SK-N-SH treated with all-trans-retinoic acid at 6 μM for 48 hours (cell line): ENCODE data around the gene SLTM.

ENCODE experiments used
- ESRRG ChIP-seq: fragments of 250-450 bp; sonication (Bioruptor Pico); IDR thresholded peaks from 2 replicates; pipeline ENCODE4 v1.6.1; 2021; ENCODE audit warnings: mild to moderate bottlenecking
- ISL1 ChIP-seq: fragments of 250-450 bp; sonication (Bioruptor Pico); IDR thresholded peaks from 2 replicates; pipeline ENCODE4 v2.1.2; 2022; ENCODE audit warnings: mild to moderate bottlenecking, moderate library complexity
- RARB ChIP-seq: fragments of 250-450 bp; sonication (Bioruptor Pico); IDR thresholded peaks from 2 replicates; pipeline ENCODE4 v1.8.0; 2021; ENCODE audit warnings: mild to moderate bottlenecking, moderate library complexity
- TOX ChIP-seq: fragments of 250-450 bp; sonication (Bioruptor Pico); IDR thresholded peaks from 2 replicates; pipeline ENCODE4 v1.8.0; 2021; ENCODE audit warnings: mild to moderate bottlenecking, moderate library complexity, borderline replicate concordance
- ZC3H10 ChIP-seq: fragments of 250-450 bp; sonication (Bioruptor Pico); IDR thresholded peaks from 2 replicates; pipeline ENCODE4 v1.5.1; 2021; ENCODE audit warnings: mild to moderate bottlenecking, moderate library complexity
- ZNF8 ChIP-seq: fragments of 450-650 bp; formaldehyde crosslinking; IDR thresholded peaks from 2 replicates; pipeline ENCODE4 v1.5.0; 2020; ENCODE audit warnings: mild to moderate bottlenecking, moderate library complexity
- TF ChIP-seq, protein P1 (sequence below): fragments of 250-450 bp; sonication (Bioruptor Pico); IDR thresholded peaks from 2 replicates; pipeline ENCODE4 v1.5.1; 2021; ENCODE audit warnings: mild to moderate bottlenecking, moderate library complexity
- TF ChIP-seq, protein P2 (sequence below): fragments of 250-450 bp; sonication (Bioruptor Pico); IDR thresholded peaks from 2 replicates; pipeline ENCODE4 v1.8.0; 2021; ENCODE audit warnings: low read depth, mild to moderate bottlenecking, moderate library complexity, borderline replicate concordance

DNA sequence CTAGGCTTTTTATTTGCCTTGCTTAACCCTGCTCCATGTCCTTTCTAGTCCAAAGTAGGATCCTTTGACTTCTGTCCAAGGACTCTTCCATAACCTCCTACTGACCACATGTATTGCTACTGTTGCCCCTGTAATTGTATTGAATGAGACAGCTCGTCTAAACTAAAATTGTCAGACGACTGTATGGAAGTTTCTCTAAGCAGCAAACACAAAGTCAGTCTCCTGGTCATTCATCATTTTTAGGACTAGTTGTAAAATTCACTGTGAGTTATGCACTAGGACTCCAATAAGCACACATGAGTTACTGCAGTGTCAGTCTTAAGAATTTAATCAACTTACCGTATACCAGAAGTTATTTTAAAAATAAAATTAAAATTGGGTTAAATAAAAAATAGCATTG, 32.8 kb downstream of the SLTM start:
- TF ChIP-seq ESRRG (CRISPR knock-in tag), result no peak
- TF ChIP-seq, protein P1, sequence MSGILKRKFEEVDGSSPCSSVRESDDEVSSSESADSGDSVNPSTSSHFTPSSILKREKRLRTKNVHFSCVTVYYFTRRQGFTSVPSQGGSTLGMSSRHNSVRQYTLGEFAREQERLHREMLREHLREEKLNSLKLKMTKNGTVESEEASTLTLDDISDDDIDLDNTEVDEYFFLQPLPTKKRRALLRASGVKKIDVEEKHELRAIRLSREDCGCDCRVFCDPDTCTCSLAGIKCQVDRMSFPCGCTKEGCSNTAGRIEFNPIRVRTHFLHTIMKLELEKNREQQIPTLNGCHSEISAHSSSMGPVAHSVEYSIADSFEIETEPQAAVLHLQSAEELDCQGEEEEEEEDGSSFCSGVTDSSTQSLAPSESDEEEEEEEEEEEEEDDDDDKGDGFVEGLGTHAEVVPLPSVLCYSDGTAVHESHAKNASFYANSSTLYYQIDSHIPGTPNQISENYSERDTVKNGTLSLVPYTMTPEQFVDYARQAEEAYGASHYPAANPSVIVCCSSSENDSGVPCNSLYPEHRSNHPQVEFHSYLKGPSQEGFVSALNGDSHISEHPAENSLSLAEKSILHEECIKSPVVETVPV, result no peak
- TF ChIP-seq, protein P2, sequence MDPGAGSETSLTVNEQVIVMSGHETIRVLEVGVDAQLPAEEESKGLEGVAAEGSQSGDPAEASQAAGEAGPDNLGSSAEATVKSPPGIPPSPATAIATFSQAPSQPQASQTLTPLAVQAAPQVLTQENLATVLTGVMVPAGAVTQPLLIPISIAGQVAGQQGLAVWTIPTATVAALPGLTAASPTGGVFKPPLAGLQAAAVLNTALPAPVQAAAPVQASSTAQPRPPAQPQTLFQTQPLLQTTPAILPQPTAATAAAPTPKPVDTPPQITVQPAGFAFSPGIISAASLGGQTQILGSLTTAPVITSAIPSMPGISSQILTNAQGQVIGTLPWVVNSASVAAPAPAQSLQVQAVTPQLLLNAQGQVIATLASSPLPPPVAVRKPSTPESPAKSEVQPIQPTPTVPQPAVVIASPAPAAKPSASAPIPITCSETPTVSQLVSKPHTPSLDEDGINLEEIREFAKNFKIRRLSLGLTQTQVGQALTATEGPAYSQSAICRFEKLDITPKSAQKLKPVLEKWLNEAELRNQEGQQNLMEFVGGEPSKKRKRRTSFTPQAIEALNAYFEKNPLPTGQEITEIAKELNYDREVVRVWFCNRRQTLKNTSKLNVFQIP, result no peak
- TF ChIP-seq TOX (CRISPR knock-in tag), result no peak
- TF ChIP-seq RARB (CRISPR knock-in tag), result no peak
- no peak for TF ChIP-seq ZNF8
- TF ChIP-seq ISL1 (CRISPR knock-in tag), result no peak
- no peak for TF ChIP-seq ZC3H10
